Loucy (cell line): ENCODE measurements around the gene KCNN3.
A peak's percentile ranks its signal among the peaks of the same experiment; 100 is the strongest.

Experiments used
- H2AFZ ChIP-seq: fragments of 200-600 bp; sonication (generic); 2 replicates; pipeline ENCODE4 v1.6.0; 2016; ENCODE audit warnings: antibody characterized with exemption, mild to moderate bottlenecking, low read length, moderate library complexity
- H3F3A ChIP-seq: fragments of 200-600 bp; 2 replicates; pipeline ENCODE4 v1.6.0; 2016; ENCODE audit warnings: antibody characterized with exemption, low read depth, mild to moderate bottlenecking
- H3K27me3 ChIP-seq: fragments of 200-600 bp; sonication (generic); 2 replicates; pipeline ENCODE4 v1.6.1; 2014; ENCODE audit warnings: low read length, mild to moderate bottlenecking; ENCODE audit not compliant: insufficient read depth, poor library complexity, severe bottlenecking
- H3K36me3 ChIP-seq: fragments of 200-600 bp; sonication (generic); 2 replicates; pipeline ENCODE4 v1.6.1; 2016; ENCODE audit warnings: low read length; ENCODE audit not compliant: insufficient read depth
- H3K4me1 ChIP-seq: fragments of 200-600 bp; sonication (generic); 2 replicates; pipeline ENCODE4 v1.5.1; 2014; ENCODE audit warnings: low read length, mild to moderate bottlenecking; ENCODE audit not compliant: insufficient read depth, poor library complexity, severe bottlenecking
- H3K4me2 ChIP-seq: fragments of 200-600 bp; sonication (generic); 2 replicates; pipeline ENCODE4 v1.6.0; 2014; ENCODE audit warnings: antibody characterized with exemption, low read length, low read depth, mild to moderate bottlenecking; ENCODE audit not compliant: poor library complexity, severe bottlenecking
- H3K4me3 ChIP-seq: fragments of 200-600 bp; sonication (generic); 2 replicates; pipeline ENCODE4 v1.5.1; 2014; ENCODE audit warnings: low read length, mild to moderate bottlenecking, mixed read lengths; ENCODE audit not compliant: poor library complexity, severe bottlenecking
- H3K79me2 ChIP-seq: fragments of 200-600 bp; sonication (generic); 2 replicates; pipeline ENCODE4 v1.6.1; 2014; ENCODE audit warnings: low read length; ENCODE audit not compliant: insufficient read depth
- H3K9ac ChIP-seq: fragments of 200-600 bp; sonication (generic); 2 replicates; pipeline ENCODE4 v1.6.0; 2014; ENCODE audit warnings: mild to moderate bottlenecking, low read depth, low read length, moderate library complexity; ENCODE audit not compliant: poor library complexity, severe bottlenecking
- H3K9me2 ChIP-seq: fragments of 200-600 bp; sonication (generic); replicated peaks from 2 replicates; pipeline ENCODE4 v1.6.1; 2016; ENCODE audit warnings: low read depth, low read length, mixed read lengths
- H3K9me3 ChIP-seq: fragments of 200-600 bp; sonication (generic); 2 replicates; pipeline ENCODE4 v1.6.1; 2014; ENCODE audit warnings: mild to moderate bottlenecking, antibody characterized with exemption, low read length, low read depth; ENCODE audit not compliant: insufficient read depth
- H4K20me1 ChIP-seq: fragments of 200-600 bp; sonication (generic); 2 replicates; pipeline ENCODE4 v1.6.0; 2014; ENCODE audit warnings: antibody characterized with exemption, low read length, mild to moderate bottlenecking; ENCODE audit not compliant: insufficient read depth, poor library complexity, severe bottlenecking
- EZH2phosphoT487 ChIP-seq: fragments of 200-600 bp; IDR thresholded peaks from 2 replicates; pipeline ENCODE4 v1.6.1; 2018; ENCODE audit warnings: antibody characterized with exemption, mild to moderate bottlenecking, moderate library complexity, borderline replicate concordance
- TF ChIP-seq, protein P1 (sequence below): fragments of 200-600 bp; sonication (generic); conservative IDR thresholded peaks from 2 replicates; pipeline ENCODE4 v1.5.1; 2014; ENCODE audit warnings: mild to moderate bottlenecking, antibody characterized with exemption, low read length

KCNN3 gene

DNA sequence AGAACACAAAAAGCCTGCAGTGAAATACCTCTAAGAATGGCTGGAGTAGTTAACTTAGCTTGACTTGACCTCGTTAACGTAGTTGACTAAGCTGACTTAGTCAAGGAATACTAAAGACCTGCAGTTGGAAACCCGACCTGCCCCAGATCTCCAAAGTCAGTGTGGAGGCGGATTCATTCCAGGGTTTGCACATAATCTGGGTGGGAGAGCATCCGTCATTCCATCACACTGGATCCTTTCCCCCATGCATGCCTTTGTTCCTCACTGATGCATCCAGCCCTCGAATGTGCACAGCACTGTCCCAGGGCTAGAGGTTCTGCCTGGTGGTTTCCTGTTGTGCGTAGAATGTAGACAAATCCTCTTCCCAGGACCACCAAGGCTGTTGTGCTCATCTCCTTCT is 76.4 kb downstream of the KCNN3 start:
- Histone ChIP-seq H3K9me2 (no peaks in the 10 kb centered on the region), H3K9ac (no peak overlapping the region), H3K27me3 (no peaks in the 10 kb centered on the region), H3K4me3 (no peak overlapping the region), H3K36me3 (no peaks in the 10 kb centered on the region), H4K20me1 (no peaks in the 10 kb centered on the region), H3K79me2 (no peaks in the 10 kb centered on the region), H3K4me2 (no peak overlapping the region), H3K4me1 (peaks cover 24% of the 10 kb centered on the region), H3K9me3 (no peaks in the 10 kb centered on the region), H3F3A (0 out of 2 replicates have a peak, but pooled peaks cover 3% of the 10 kb centered on the region), H2AFZ (no peak overlapping the region)
- TF ChIP-seq, protein P1, sequence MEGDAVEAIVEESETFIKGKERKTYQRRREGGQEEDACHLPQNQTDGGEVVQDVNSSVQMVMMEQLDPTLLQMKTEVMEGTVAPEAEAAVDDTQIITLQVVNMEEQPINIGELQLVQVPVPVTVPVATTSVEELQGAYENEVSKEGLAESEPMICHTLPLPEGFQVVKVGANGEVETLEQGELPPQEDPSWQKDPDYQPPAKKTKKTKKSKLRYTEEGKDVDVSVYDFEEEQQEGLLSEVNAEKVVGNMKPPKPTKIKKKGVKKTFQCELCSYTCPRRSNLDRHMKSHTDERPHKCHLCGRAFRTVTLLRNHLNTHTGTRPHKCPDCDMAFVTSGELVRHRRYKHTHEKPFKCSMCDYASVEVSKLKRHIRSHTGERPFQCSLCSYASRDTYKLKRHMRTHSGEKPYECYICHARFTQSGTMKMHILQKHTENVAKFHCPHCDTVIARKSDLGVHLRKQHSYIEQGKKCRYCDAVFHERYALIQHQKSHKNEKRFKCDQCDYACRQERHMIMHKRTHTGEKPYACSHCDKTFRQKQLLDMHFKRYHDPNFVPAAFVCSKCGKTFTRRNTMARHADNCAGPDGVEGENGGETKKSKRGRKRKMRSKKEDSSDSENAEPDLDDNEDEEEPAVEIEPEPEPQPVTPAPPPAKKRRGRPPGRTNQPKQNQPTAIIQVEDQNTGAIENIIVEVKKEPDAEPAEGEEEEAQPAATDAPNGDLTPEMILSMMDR, result no peak
- TF ChIP-seq EZH2phosphoT487, result no peak

DNA sequence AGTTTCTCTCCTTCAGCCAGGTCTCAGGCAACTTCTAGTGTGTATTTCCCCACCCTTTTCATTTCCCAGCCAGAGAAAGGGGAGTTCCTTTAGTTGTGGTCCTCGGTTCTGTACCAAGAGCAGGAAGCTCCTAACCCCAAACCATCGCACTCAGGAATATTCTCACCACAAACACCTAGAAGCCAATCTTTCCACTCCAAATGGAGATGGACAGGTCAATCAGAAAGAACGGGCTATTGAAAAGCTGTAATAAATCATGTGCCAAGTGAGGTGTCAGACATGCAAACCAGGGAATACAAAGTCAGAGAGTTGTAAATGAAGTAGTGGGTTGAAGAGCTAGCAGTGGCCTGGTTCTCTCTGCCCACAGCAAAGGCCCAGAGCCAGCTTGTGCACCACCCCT is 77.2 kb downstream of the KCNN3 start:
- H3K79me2 ChIP-seq, result no peaks in the 10 kb centered on the region

DNA sequence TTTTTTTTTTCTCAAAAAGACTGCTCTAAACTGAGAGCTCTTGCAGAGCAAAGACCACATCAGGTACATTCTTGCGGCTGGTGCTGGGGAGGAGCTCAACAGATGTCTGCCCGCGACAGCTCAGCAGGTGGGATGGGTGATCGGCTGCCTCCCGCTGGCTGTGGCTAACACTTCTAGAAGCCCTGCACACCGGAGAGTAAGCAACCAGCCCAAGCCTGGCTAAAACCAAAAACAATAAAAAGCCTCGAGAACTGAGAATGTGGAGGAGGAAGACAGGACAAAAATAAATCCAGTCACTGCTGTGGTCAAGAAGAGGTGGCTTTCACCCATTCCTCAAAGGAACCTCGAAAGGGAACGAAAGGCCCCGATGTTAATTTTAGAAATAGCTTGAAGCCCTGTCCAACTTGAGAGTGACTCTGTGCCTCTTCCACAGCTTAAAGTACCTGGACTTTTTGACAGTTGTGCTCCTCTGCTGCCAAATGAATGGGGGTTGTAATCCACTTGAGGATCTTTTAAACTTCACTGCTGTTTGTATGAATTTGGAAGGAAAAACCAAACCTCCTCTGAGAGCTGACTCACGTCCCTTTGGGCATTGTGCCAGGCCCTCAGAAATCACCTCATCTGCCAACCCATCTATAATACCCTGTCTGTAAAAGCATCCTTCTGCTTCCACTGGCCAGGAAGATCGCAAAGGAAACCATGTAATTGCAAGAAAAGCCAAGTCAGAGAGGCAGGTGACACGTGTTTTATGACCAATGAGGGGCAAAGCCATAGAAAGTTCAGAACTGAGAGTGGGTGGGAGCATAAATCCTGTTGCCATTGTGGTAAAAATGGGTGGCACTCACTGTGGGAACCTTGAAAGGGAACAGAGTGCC is 78.6 kb downstream of the KCNN3 start:
- Histone ChIP-seq H3K9me3 (no peaks in the 10 kb centered on the region), H3K9me2 (no peaks in the 10 kb centered on the region), H2AFZ (peak overlapping the region; percentile 53), H3K4me3 (peak overlapping the region; percentile 61), H3F3A (0 out of 2 replicates have a peak, but pooled peaks cover 3% of the 10 kb centered on the region), H3K9ac (peak overlapping the region; percentile 47), H4K20me1 (no peaks in the 10 kb centered on the region), H3K79me2 (no peaks in the 10 kb centered on the region), H3K4me2 (peak overlapping the region; percentile 82), H3K27me3 (no peaks in the 10 kb centered on the region), H3K36me3 (no peaks in the 10 kb centered on the region), H3K4me1 (peaks cover 30% of the 10 kb centered on the region)
- TF ChIP-seq EZH2phosphoT487, result no peak
- TF ChIP-seq, protein P1, result peak; percentile 41

More for the DNA sequence above, 77.2 kb downstream of the KCNN3 start:
- Histone ChIP-seq H2AFZ (no peak overlapping the region), H4K20me1 (no peaks in the 10 kb centered on the region), H3K9me3 (no peaks in the 10 kb centered on the region), H3F3A (0 out of 2 replicates have a peak, but pooled peaks cover 3% of the 10 kb centered on the region), H3K9me2 (no peaks in the 10 kb centered on the region), H3K4me2 (no peak overlapping the region), H3K4me1 (peaks cover 24% of the 10 kb centered on the region), H3K4me3 (no peak overlapping the region), H3K9ac (no peak overlapping the region), H3K27me3 (no peaks in the 10 kb centered on the region), H3K36me3 (no peaks in the 10 kb centered on the region)
- TF ChIP-seq EZH2phosphoT487, result no peak
- TF ChIP-seq, protein P1, result no peak
